SK-N-MC (cell line): Measurements from ENCODE around the gene GNAO1.

Experiments used
- EZH2 ChIP-seq: fragments of 200-600 bp; sonication (generic); IDR thresholded peaks from one replicate; pipeline ENCODE4 v1.6.1; 2017; ENCODE audit warnings: antibody characterized with exemption
- POLR2AphosphoS5 ChIP-seq: IDR thresholded peaks from 2 replicates; pipeline ENCODE4 v1.6.1; 2012; ENCODE audit warnings: mild to moderate bottlenecking, low read depth, low read length, borderline replicate concordance

DNA sequence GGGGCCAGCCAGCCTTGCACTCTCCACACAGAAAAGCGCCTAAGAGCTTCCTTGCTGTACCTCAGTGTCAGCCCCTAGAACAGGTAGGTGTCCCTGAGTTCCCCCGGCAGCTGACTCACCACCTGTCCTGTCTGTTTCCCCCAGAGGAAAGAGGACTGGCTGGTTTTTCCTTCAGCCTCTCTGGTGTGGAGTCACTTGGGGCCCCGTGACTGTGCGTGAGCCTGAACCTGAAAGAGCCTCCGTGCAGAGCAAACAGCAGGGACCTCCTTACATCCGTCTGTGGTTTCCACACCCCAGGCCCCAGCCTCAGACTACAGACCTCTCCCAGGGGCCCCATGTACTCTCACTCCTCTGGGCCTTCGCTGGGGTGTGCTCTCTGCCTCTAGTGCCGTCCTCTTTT is 87.8 kb downstream of the GNAO1 start:
- TF ChIP-seq EZH2 (no peak), POLR2AphosphoS5 (no peak)
